Measurements from ENCODE around the gene GDF9.

- no peak for TF ChIP-seq CTCF (IDR thresholded peaks at IDR 0.05; ENCODE audit: low read depth, low read length)
- TF ChIP-seq POLR2A (IDR thresholded peaks at IDR 0.05; ENCODE audit: extremely low read depth, insufficient read length) = no peak
Observed at GRCh38 chr5:132872788-132873118, 6.5 kb upstream of the GDF9 start.
